Neural crest cell (in vitro differentiated cells): ENCODE data around the gene LPAR1. TPM values are rescaled to one million over a fixed set of nuclear protein-coding genes. Genes with fewer than 3 reads are reported as not detected.

Source experiments
- DNase-seq: peaks from one replicate; pipeline ENCODE4 v3.0.0; 2021; ENCODE audit warnings: low read depth, mixed read lengths, low spot score
- H3K27ac Mint-ChIP-seq: one replicate; pipeline ENCODE4 v1.8.0; 2021; ENCODE audit warnings: mild to moderate bottlenecking, mixed read lengths; ENCODE audit not compliant: unreplicated experiment
- H3K27me3 Mint-ChIP-seq: 2 replicates; pipeline ENCODE4 v1.8.0; 2021; ENCODE audit warnings: low read depth, mild to moderate bottlenecking, mixed read lengths
- H3K36me3 Mint-ChIP-seq: 2 replicates; pipeline ENCODE4 v1.8.0; 2021; ENCODE audit warnings: low read depth, mild to moderate bottlenecking, mixed read lengths
- H3K4me1 Mint-ChIP-seq: 2 replicates; pipeline ENCODE4 v1.8.0; 2021; ENCODE audit warnings: mixed read lengths
- H3K4me3 Mint-ChIP-seq: one replicate; pipeline ENCODE4 v1.8.0; 2021; ENCODE audit warnings: mild to moderate bottlenecking, mixed read lengths
- H3K9me3 Mint-ChIP-seq: 2 replicates; pipeline ENCODE4 v1.8.0; 2021; ENCODE audit warnings: mixed read lengths
- CTCF ChIP-seq: fragments of 200-600 bp; sonication (generic); conservative IDR thresholded peaks from 2 replicates; pipeline ENCODE4 v1.5.0; 2021; ENCODE audit warnings: antibody characterized with exemption, mild to moderate bottlenecking
- total RNA-seq: library from RNA; stranded (reverse); gene quantifications from 2 replicates; pipeline ENCODE4 v1.2.1, GENCODE V29; 2021

The LPAR1 gene
- total RNA-seq, 1 donor from 2014 or later, result 11.3 TPM

DNA sequence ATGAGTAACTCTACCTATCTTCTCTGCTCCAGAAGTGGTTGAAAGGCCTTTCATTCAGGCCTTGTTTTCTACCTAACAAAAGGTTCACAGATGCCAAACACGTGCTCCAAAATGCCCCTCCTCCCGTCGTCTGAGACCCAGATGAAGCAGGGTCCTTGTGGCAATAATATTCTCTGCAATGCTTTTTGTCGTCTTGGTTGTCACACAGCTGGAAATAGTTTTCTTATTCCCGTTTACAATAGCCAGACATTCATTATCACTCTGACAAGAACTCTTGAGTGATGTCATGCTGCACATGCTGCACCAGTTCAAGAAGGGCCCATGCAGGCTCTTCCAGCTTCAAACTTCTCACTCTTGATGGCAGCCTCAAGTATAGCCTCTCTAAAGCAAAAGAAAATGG is 7.8 kb downstream of the LPAR1 start:
- Mint-ChIP-seq H3K36me3 (peaks cover 7% of the 10 kb centered on the region), H3K9me3 (peaks cover under 1% of the 10 kb centered on the region), H3K4me3 (no peak overlapping the region), H3K27ac (peak overlapping the region; percentile 4), H3K27me3 (peaks cover 12% of the 10 kb centered on the region), H3K4me1 (peaks cover 9% of the 10 kb centered on the region)
- TF ChIP-seq CTCF, result no peak
- DNase-seq, result no peak

DNA sequence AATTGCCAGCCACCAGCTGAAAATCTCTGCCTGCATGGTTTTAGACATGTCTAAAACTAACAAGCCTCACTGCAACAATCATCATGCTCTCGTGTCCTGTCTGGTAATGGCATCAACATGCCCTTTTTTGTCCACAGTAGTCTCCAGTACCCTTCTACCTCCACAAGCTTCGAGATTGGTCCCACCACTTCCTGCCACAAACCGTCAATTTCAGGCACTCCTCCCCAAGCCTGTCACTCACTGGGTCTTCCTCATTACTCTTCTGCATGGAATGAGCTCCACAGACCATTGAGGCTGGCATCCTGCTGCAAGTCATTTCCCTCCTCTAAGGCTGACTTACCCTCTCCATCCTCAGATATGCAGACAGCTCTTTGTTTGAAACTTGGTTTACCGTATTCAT is 9.0 kb downstream of the LPAR1 start:
- Mint-ChIP-seq H3K27me3 (peaks cover 2% of the 10 kb centered on the region), H3K9me3 (peaks cover 5% of the 10 kb centered on the region), H3K27ac (no peak overlapping the region), H3K4me1 (peaks cover 7% of the 10 kb centered on the region), H3K4me3 (no peak overlapping the region), H3K36me3 (peaks cover 11% of the 10 kb centered on the region)
- TF ChIP-seq CTCF, result no peak
- DNase-seq, result no peak

- H3K4me3 Mint-ChIP-seq, result no peak overlapping the region
- no peak for DNase-seq
- H3K36me3 Mint-ChIP-seq, result peaks cover 15% of the 10 kb centered on the region
- no peaks in the 10 kb centered on the region for H3K27me3 Mint-ChIP-seq
- TF ChIP-seq CTCF, result no peak
- H3K4me1 Mint-ChIP-seq, result peaks cover 7% of the 10 kb centered on the region
- H3K9me3 Mint-ChIP-seq, result peaks cover 9% of the 10 kb centered on the region
- H3K27ac Mint-ChIP-seq, result no peak overlapping the region
Measured at GRCh38 chr9:111027798-111028197, 10.5 kb downstream of the LPAR1 start.

DNA sequence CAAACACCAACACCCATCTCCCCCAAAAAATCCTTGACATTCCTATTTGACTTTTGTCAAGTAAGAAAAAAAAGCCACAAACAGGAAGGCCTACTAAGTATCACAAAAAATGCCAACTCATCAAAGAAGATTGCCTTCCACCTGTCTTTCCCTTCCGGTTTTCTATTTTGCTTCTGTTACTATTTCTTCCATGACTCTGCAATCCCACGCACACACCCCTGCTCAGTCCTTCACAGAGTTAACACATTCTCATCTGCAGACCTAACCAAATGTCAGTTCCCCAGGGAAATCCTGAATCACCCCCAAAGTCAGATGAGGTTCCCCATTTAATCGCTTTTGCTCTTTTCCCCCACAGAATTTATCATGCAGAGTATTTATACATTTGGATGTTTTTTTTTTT is 15.1 kb downstream of the LPAR1 start:
- TF ChIP-seq CTCF, result no peak
- Mint-ChIP-seq H3K9me3 (peaks cover 9% of the 10 kb centered on the region), H3K27me3 (no peaks in the 10 kb centered on the region), H3K4me1 (no peaks in the 10 kb centered on the region), H3K27ac (no peak overlapping the region), H3K36me3 (peaks cover 12% of the 10 kb centered on the region), H3K4me3 (no peak overlapping the region)
- no peak for DNase-seq

- no peaks in the 10 kb centered on the region for H3K4me1 Mint-ChIP-seq
- H3K27me3 Mint-ChIP-seq, result no peaks in the 10 kb centered on the region
- H3K36me3 Mint-ChIP-seq, result peaks cover 8% of the 10 kb centered on the region
- peaks cover 9% of the 10 kb centered on the region for H3K9me3 Mint-ChIP-seq
- H3K27ac Mint-ChIP-seq, result no peak overlapping the region
- no peak for TF ChIP-seq CTCF
- H3K4me3 Mint-ChIP-seq, result no peak overlapping the region
- DNase-seq, result no peak
Measured at GRCh38 chr9:111020594-111020993, 17.7 kb downstream of the LPAR1 start.
